ENCODE measurements around the gene SEMA5A.

SEMA5A gene

DNA sequence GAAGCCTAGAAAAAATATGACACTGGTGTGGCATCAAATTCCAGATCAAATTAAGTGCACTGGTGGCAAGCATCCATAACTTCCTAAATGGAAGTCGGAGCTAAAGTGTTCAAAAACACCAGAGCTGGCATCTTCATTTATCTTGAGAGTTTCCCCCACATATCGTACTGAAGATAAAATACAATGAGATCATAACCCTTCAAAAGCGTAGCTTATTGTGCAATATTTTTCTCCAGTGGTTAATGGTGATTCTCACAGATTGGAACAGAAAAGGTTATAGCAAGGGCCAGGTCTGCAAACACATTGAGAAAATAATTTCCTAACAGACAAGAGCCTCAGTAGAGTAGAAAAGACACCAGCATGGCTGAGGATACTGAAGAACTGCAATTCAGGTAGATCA lies 147.6 kb downstream of the SEMA5A start:
- no peak for DNase-seq (ENCODE audit: low read depth)
- no peak overlapping the region for H3K4me3 ChIP-seq (ENCODE audit: low read length)
- TF ChIP-seq, protein P1, sequence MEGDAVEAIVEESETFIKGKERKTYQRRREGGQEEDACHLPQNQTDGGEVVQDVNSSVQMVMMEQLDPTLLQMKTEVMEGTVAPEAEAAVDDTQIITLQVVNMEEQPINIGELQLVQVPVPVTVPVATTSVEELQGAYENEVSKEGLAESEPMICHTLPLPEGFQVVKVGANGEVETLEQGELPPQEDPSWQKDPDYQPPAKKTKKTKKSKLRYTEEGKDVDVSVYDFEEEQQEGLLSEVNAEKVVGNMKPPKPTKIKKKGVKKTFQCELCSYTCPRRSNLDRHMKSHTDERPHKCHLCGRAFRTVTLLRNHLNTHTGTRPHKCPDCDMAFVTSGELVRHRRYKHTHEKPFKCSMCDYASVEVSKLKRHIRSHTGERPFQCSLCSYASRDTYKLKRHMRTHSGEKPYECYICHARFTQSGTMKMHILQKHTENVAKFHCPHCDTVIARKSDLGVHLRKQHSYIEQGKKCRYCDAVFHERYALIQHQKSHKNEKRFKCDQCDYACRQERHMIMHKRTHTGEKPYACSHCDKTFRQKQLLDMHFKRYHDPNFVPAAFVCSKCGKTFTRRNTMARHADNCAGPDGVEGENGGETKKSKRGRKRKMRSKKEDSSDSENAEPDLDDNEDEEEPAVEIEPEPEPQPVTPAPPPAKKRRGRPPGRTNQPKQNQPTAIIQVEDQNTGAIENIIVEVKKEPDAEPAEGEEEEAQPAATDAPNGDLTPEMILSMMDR (conservative IDR thresholded peaks at IDR 0.05; ENCODE audit: low read length), result no peak

GRCh38 chr5:9396285-9396770 lies 149.5 kb downstream of the SEMA5A start:
- TF ChIP-seq, protein P1 (conservative IDR thresholded peaks at IDR 0.05; ENCODE audit: low read length), result no peak
- DNase-seq (ENCODE audit: low read depth), result no peak
- no peak overlapping the region for H3K4me3 ChIP-seq (ENCODE audit: low read length)

GRCh38 chr5:9395706-9396105 lies 150.2 kb downstream of the SEMA5A start:
- TF ChIP-seq, protein P1 (conservative IDR thresholded peaks at IDR 0.05; ENCODE audit: low read length), result no peak
- no peak overlapping the region for H3K4me3 ChIP-seq (ENCODE audit: low read length)
- no peak for DNase-seq (ENCODE audit: low read depth)

- no peak for DNase-seq (ENCODE audit: low read depth)
- no peak overlapping the region for H3K4me3 ChIP-seq (ENCODE audit: low read length)
- TF ChIP-seq, protein P1 (conservative IDR thresholded peaks at IDR 0.05; ENCODE audit: low read length), result no peak
Observed at GRCh38 chr5:9394221-9394620, 151.7 kb downstream of the SEMA5A start.

DNA sequence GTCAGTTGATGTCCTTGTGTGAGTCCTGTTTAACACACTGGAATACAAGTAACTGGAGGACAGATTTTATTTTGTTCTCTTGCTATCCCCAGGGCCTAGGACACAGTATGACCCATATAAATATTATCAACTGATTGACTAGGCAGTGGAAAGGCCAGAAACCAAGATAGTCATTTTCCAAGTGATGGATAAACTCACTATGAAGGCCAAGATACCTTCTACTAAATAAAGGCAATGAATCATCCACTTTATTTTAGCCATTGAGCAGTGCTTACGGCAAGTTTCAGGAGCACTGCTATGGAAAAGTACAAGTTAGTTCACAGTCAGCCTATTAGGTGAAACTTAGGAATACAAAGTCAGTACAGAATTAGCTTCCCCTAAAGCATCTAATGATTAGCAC lies 153.2 kb downstream of the SEMA5A start:
- H3K4me3 ChIP-seq (ENCODE audit: low read length), result no peak overlapping the region
- no peak for DNase-seq (ENCODE audit: low read depth)
- TF ChIP-seq, protein P1 (conservative IDR thresholded peaks at IDR 0.05; ENCODE audit: low read length), result no peak

- DNase-seq (ENCODE audit: low read depth), result no peak
- TF ChIP-seq, protein P1 (conservative IDR thresholded peaks at IDR 0.05; ENCODE audit: low read length), result no peak
- H3K4me3 ChIP-seq (ENCODE audit: low read length), result no peak overlapping the region
Observed at GRCh38 chr5:9391080-9391479, 154.8 kb downstream of the SEMA5A start.

DNA sequence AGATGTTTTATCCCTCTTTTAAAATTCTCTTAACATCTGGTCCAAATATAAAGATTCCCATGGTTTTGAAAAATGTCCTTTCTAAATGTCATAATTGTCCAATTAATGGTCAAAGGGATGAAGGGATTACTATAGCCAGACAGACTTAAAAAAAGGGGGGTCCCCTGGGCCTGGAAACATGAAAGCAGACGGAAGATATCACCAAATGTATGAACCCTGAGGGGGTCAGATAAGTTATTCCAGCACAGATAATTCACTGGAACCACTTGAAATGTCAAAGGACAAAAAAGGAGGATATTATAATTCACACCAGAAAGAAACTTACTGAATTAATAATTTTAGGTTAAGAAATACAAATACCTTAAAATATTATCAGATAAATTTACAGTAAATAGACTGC lies 155.8 kb downstream of the SEMA5A start:
- DNase-seq (ENCODE audit: low read depth), result no peak
- H3K4me3 ChIP-seq (ENCODE audit: low read length), result no peak overlapping the region
- TF ChIP-seq, protein P1 (conservative IDR thresholded peaks at IDR 0.05; ENCODE audit: low read length), result no peak
